ENCODE results near the gene INPP4A.
"Not testable (repeated sequence)": the region's sequence is repeated elsewhere in the genome, so short reads cannot be mapped to it uniquely, and the experiment has no call there.

The INPP4A gene

GRCh38 chr2:98419977-98420725, 24.5 kb upstream of the INPP4A start:
- no peaks in the 10 kb centered on the region for H3K4me1 Mint-ChIP-seq
- no peak overlapping the region for H3K27ac Mint-ChIP-seq
- ATAC-seq (ENCODE audit: low read depth) (no peak), DNase-seq (ENCODE audit: low spot score in 2 of 2) (no peak)
- peaks cover 10% of the 10 kb centered on the region for H3K9me3 Mint-ChIP-seq
- peaks cover 5% of the 10 kb centered on the region for H3K27me3 Mint-ChIP-seq
- no peak overlapping the region for H3K4me3 Mint-ChIP-seq
- peaks cover 9% of the 10 kb centered on the region for H3K36me3 Mint-ChIP-seq

GRCh38 chr2:98422449-98422848, 22.2 kb upstream of the INPP4A start:
- no peak for ATAC-seq (ENCODE audit: low read depth)
- H3K36me3 Mint-ChIP-seq: peaks cover 9% of the 10 kb centered on the region
- no peaks in the 10 kb centered on the region for H3K4me1 Mint-ChIP-seq
- no peak overlapping the region for H3K27ac Mint-ChIP-seq
- no peak overlapping the region for H3K4me3 Mint-ChIP-seq
- H3K9me3 Mint-ChIP-seq: peaks cover 10% of the 10 kb centered on the region
- no peak for DNase-seq (ENCODE audit: low spot score in 2 of 2)
- H3K27me3 Mint-ChIP-seq: peaks cover 5% of the 10 kb centered on the region

DNA sequence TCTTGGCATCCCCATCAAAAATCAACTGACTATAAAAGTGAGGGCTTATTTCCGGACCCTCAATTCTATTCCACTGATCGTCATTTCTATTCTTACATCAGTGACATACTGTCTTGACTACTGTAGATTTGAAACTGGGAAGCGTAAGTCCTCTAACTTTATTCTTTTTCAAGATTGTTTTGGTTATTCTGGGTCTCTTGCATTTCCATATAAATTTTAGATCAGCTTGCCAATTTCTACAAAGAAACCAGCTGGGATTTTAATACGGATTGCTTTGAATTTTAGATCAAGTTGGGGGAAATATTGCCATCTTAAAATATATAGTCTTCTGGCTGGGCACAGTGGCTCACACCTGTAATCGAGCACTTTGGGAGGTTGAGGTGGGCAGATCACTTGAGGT, 17.9 kb upstream of the INPP4A start:
- Mint-ChIP-seq H3K36me3 (peaks cover 5% of the 10 kb centered on the region), H3K4me1 (no peaks in the 10 kb centered on the region), H3K4me3 (no peak overlapping the region), H3K9me3 (peaks cover 6% of the 10 kb centered on the region), H3K27ac (no peak overlapping the region), H3K27me3 (no peaks in the 10 kb centered on the region)
- no peak for DNase-seq (ENCODE audit: low spot score in 2 of 2)
- no peak for ATAC-seq (ENCODE audit: low read depth)

- H3K4me3 Mint-ChIP-seq: no peak overlapping the region
- H3K27me3 Mint-ChIP-seq: no peaks in the 10 kb centered on the region
- peaks cover 3% of the 10 kb centered on the region for H3K4me1 Mint-ChIP-seq
- ATAC-seq (ENCODE audit: low read depth) (no peak), DNase-seq (ENCODE audit: low spot score in 2 of 2) (no peak)
- peaks cover 2% of the 10 kb centered on the region for H3K36me3 Mint-ChIP-seq
- no peak overlapping the region for H3K27ac Mint-ChIP-seq
- H3K9me3 Mint-ChIP-seq: peaks cover 4% of the 10 kb centered on the region
These were observed 12.5 kb upstream of the INPP4A start for GRCh38 chr2:98432145-98432544.

DNA sequence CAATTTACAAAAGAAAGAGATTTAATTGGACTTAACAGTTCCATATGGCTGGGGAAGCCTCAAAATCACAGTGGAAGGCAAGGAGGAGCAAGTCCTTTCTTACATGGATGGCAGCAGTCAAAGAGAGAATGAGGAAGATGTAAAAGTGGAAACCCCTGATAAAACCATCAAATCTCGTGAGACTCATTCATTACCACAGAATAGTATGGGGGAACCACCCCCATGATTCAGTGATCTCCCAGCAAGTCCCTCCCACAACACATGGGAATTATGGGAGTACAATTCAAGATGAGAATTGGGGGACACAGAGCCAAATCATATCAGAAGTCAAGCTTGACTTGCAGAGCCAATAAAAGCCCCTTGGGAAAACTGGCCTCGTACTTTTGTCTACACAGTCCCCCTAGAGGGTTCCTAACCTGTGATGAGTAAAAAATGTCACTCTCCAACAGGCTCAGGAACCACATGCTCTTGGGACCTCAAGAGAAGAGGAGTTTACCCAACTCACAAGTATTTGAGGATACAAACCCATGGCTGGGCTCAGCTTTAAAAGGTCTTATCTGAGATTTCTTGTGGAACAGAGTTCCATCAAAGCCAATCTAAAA, 11.2 kb upstream of the INPP4A start:
- Mint-ChIP-seq H3K36me3 (peaks cover 2% of the 10 kb centered on the region), H3K27me3 (no peaks in the 10 kb centered on the region), H3K4me3 (no peak overlapping the region), H3K27ac (no peak overlapping the region), H3K4me1 (peaks cover 3% of the 10 kb centered on the region), H3K9me3 (peaks cover 4% of the 10 kb centered on the region)
- no peak for DNase-seq (ENCODE audit: low spot score in 2 of 2)
- no peak for ATAC-seq (ENCODE audit: low read depth)

DNA sequence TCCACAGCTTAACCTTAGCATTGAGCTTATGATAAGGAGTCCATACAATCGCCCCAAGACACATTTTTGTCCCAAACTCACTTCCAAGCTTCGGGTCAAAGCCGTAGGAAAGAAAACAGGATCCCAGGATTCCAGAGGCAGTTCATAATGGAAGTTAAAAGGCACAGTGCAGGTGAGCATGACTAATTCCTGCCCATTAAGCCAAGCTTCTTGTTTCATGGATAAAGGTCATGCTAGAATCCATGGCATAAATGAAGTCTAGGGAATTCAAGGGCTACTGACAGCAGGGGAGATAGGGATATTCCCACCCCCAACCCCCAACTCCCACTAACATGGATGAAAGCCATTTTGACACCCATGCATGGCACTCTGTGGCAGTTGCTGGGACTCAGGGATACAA, 10.2 kb upstream of the INPP4A start:
- no peak overlapping the region for H3K27ac Mint-ChIP-seq
- no peak for ATAC-seq (ENCODE audit: low read depth)
- H3K4me3 Mint-ChIP-seq: no peak overlapping the region
- DNase-seq (ENCODE audit: low spot score in 2 of 2): no peak
- peaks cover 3% of the 10 kb centered on the region for H3K4me1 Mint-ChIP-seq
- peaks cover 6% of the 10 kb centered on the region for H3K36me3 Mint-ChIP-seq
- H3K9me3 Mint-ChIP-seq: peaks cover 13% of the 10 kb centered on the region
- no peaks in the 10 kb centered on the region for H3K27me3 Mint-ChIP-seq

GRCh38 chr2:98435670-98436069, 9.0 kb upstream of the INPP4A start:
- not testable (repeated sequence) for DNase-seq (ENCODE audit: low spot score in 2 of 2); H3K4me1 Mint-ChIP-seq; H3K36me3 Mint-ChIP-seq; H3K27me3 Mint-ChIP-seq; H3K4me3 Mint-ChIP-seq; H3K27ac Mint-ChIP-seq; ATAC-seq (ENCODE audit: low read depth)
- peaks cover 16% of the 10 kb centered on the region for H3K9me3 Mint-ChIP-seq

GRCh38 chr2:98436734-98437133, 7.9 kb upstream of the INPP4A start:
- no peak for ATAC-seq (ENCODE audit: low read depth)
- Mint-ChIP-seq H3K36me3 (peaks cover 9% of the 10 kb centered on the region), H3K4me1 (peaks cover 3% of the 10 kb centered on the region), H3K27ac (no peak overlapping the region), H3K27me3 (no peaks in the 10 kb centered on the region), H3K9me3 (peaks cover 16% of the 10 kb centered on the region), H3K4me3 (no peak overlapping the region)
- no peak for DNase-seq (ENCODE audit: low spot score in 2 of 2)

DNA sequence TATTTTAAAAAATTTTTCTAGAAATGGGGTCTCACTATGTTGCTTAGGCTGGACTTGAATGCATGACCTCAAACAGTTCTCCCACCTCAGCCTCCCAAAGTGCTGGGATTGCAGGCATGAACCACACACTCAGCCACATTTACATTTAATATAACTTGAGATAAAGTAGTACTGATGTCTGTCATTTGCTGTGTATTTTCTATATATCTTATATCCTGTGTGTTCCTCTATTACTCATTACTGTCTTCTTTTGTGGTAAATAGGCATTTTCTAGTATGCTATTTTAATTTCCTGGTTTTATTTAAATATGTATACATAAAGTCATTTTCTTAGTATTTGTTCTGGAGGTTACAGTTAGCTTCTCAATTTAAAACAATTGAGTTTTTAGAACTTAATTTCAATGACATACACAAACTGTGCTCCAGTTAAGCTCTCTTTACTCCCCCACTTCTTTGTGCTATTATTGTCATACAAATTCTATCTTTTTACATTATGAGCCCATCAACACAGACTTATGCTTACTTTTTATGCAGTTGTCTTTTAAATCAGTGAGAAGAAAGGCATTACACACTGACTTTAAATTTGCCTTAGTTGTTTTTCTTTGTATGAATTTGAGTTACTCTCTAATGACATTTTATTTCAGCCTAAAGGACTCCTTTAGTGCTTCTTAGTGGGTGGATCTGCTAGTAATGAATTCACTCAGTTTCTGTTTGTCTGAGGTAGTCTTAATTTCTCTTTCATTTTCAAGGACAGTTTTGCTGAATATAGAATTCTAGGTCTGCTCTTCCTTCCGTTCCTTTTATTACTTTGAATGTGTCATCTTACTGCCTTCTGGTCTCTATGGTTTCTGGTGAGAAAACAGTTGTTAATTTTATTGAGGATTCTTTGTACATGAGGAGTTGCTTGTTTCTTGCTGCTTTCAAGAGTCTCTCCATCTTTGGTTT, 6.2 kb upstream of the INPP4A start:
- ATAC-seq (ENCODE audit: low read depth): peak; percentile 38
- no peak overlapping the region for H3K27ac Mint-ChIP-seq
- no peaks in the 10 kb centered on the region for H3K4me1 Mint-ChIP-seq
- H3K9me3 Mint-ChIP-seq: peaks cover 12% of the 10 kb centered on the region
- H3K36me3 Mint-ChIP-seq: peaks cover 6% of the 10 kb centered on the region
- no peak for DNase-seq (ENCODE audit: low spot score in 2 of 2)
- no peaks in the 10 kb centered on the region for H3K27me3 Mint-ChIP-seq
- no peak overlapping the region for H3K4me3 Mint-ChIP-seq

DNA sequence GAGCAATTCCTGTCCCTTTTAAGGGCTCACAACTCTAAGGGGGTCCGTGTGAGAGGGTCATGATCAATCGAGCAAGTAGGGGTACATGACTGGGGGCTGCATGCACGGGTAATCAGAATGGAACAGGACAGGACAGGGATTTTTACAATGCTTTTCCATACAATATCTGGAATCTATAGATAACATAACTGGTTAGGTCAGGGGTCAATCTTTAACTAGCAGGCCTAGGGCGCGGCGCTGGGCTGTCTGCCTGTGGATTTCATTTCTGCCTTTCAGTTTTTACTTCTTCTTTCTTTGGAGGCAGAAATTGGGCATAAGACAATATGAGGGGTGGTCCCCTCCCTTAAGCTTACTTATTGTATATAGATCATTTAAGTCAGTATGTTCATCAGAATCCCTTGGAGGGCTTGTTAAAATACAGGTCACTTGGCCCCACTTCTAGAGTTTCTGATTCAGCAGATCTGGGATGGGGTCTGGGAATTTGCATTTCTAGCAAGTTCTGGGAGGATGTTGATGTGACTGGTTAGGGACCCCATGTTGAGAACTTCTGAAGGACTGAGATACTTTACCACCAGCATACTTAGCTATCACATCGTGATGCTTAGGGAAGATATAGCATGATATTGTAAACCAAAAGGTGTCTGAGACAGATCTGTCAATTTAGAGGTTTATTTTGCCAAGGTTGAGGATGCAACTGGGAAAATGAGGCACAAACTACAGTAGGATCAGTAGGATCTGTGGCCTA, 2.8 kb upstream of the INPP4A start:
- no peaks in the 10 kb centered on the region for H3K27me3 Mint-ChIP-seq
- H3K9me3 Mint-ChIP-seq: peaks cover 12% of the 10 kb centered on the region
- H3K4me1 Mint-ChIP-seq: peaks cover 13% of the 10 kb centered on the region
- H3K27ac Mint-ChIP-seq: no peak overlapping the region
- H3K4me3 Mint-ChIP-seq: no peak overlapping the region
- ATAC-seq (ENCODE audit: low read depth) (no peak), DNase-seq (ENCODE audit: low spot score in 2 of 2) (no peak)
- peaks cover 6% of the 10 kb centered on the region for H3K36me3 Mint-ChIP-seq

DNA sequence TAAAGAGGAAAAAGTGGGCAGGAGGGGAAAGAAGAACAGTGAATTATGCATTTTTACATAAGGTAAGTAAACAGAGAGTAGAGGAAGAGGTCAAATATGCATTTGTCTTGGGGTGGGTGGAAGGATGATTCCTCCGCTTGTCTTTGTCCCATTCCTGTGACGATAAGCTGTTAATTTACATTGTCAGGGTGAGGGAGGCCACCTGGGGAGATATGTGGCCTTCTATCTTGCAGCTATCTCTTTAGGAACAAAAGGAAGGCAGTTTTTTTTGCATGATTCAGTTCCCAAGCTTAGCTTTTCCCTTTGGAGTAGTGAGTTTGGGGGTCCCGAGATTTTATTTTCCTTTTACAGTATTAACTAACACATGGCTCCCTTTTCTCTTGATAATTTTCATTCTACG, 2.2 kb upstream of the INPP4A start:
- no peak overlapping the region for H3K27ac Mint-ChIP-seq
- H3K27me3 Mint-ChIP-seq: no peaks in the 10 kb centered on the region
- peaks cover 6% of the 10 kb centered on the region for H3K36me3 Mint-ChIP-seq
- ATAC-seq (ENCODE audit: low read depth) (no peak), DNase-seq (ENCODE audit: low spot score in 2 of 2) (no peak)
- H3K4me1 Mint-ChIP-seq: peaks cover 13% of the 10 kb centered on the region
- H3K9me3 Mint-ChIP-seq: peaks cover 12% of the 10 kb centered on the region
- H3K4me3 Mint-ChIP-seq: no peak overlapping the region

- no peak for DNase-seq (ENCODE audit: low spot score in 2 of 2)
- Mint-ChIP-seq H3K27ac (peak overlapping the region; percentile 94), H3K4me1 (peaks cover 13% of the 10 kb centered on the region), H3K36me3 (peaks cover 1% of the 10 kb centered on the region), H3K27me3 (no peaks in the 10 kb centered on the region), H3K9me3 (no peaks in the 10 kb centered on the region), H3K4me3 (peak overlapping the region; percentile 92)
- ATAC-seq (ENCODE audit: low read depth): peak; percentile 45
These were observed 572 bp downstream of the INPP4A start for GRCh38 chr2:98445177-98445682.

- ATAC-seq (ENCODE audit: low read depth) (no peak), DNase-seq (ENCODE audit: low spot score in 2 of 2) (no peak)
- peak overlapping the region; percentile 94 for H3K27ac Mint-ChIP-seq
- peak overlapping the region; percentile 92 for H3K4me3 Mint-ChIP-seq
- H3K36me3 Mint-ChIP-seq: no peaks in the 10 kb centered on the region
- H3K9me3 Mint-ChIP-seq: no peaks in the 10 kb centered on the region
- peaks cover 16% of the 10 kb centered on the region for H3K4me1 Mint-ChIP-seq
- H3K27me3 Mint-ChIP-seq: no peaks in the 10 kb centered on the region
These were observed 1.3 kb downstream of the INPP4A start for GRCh38 chr2:98445683-98446581.
